Omental fat pad (tissue), 4 donors: ENCODE results near the gene PIN4. TPM values are rescaled to one million over a fixed set of nuclear protein-coding genes. Genes with fewer than 3 reads are reported as not detected.

Experiments
- ATAC-seq: fragments of 150-250 bp; one replicate; pipeline ENCODE4 v1.9.1; 2016; ENCODE audit warnings: mild to moderate bottlenecking, moderate library complexity; ENCODE audit not compliant: low FRiP score
- DNase-seq: peaks from one replicate; pipeline ENCODE4 v3.0.0-alpha.2; 2019; ENCODE audit warnings: low spot score
- total RNA-seq, 4 donors: library from RNA; depleted of rRNA; stranded (reverse); fragments of >200 nt; gene quantifications; one replicate each; pipeline ENCODE4 v1.1.0, GENCODE V29; 2016
- TF ChIP-seq, protein P1 (sequence below), 3 donors: fragments of 450-650 bp; IDR thresholded peaks; one replicate each; pipeline ENCODE4 v1.5.1; 2016 to 2017; ENCODE audit warnings: antibody characterized with exemption in 3 of 3, mild to moderate bottlenecking in 3 of 3, moderate library complexity in 2 of 3

Gene PIN4
- total RNA-seq, 4 donors from 2014 or later = 3.2 to 11.2 (median 4.8) TPM

DNA sequence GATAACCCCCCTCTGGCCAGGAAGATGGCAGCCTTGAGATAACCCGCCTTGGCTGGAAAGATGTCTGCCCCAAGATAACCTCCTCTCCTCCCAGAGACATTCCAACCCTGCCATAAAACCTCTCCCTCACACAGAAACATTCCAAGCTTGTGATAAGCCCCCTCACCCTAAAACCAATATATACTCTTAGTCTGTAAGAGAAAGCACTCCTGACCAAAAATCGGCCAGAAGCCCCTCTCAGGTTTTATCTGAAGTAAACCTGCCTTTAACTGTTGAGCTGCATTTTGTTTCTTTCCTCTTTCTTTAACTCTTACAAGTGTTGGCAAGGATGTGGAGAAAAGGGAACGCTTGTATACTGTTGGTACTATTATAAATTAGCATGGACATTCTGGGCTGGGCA, 48.7 kb downstream of the PIN4 start:
- TF ChIP-seq, protein P1, sequence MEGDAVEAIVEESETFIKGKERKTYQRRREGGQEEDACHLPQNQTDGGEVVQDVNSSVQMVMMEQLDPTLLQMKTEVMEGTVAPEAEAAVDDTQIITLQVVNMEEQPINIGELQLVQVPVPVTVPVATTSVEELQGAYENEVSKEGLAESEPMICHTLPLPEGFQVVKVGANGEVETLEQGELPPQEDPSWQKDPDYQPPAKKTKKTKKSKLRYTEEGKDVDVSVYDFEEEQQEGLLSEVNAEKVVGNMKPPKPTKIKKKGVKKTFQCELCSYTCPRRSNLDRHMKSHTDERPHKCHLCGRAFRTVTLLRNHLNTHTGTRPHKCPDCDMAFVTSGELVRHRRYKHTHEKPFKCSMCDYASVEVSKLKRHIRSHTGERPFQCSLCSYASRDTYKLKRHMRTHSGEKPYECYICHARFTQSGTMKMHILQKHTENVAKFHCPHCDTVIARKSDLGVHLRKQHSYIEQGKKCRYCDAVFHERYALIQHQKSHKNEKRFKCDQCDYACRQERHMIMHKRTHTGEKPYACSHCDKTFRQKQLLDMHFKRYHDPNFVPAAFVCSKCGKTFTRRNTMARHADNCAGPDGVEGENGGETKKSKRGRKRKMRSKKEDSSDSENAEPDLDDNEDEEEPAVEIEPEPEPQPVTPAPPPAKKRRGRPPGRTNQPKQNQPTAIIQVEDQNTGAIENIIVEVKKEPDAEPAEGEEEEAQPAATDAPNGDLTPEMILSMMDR (IDR thresholded peaks at IDR 0.05) = no peak
- ATAC-seq (no peak), DNase-seq (no peak)

DNA sequence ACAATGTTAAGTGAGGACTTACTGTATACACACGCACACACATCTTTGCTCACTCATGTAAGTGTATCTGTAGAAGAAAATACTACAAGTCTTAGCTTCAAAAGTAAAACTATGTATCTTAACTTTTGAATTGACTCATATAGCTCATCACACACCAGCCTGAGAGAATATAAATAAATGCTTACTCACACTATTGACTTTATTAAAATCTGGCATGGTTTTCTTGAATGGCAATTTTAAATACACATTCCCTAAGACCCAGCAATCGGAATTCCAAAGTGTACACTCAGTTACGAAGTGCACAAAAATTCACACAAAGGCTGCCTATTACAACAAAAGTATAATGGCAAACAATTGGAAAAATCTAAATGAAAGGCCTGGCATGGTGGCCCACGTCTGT, 55.3 kb downstream of the PIN4 start:
- TF ChIP-seq, protein P1 (IDR thresholded peaks at IDR 0.05) = no peak
- DNase-seq = no peak
- no peak for ATAC-seq

DNA sequence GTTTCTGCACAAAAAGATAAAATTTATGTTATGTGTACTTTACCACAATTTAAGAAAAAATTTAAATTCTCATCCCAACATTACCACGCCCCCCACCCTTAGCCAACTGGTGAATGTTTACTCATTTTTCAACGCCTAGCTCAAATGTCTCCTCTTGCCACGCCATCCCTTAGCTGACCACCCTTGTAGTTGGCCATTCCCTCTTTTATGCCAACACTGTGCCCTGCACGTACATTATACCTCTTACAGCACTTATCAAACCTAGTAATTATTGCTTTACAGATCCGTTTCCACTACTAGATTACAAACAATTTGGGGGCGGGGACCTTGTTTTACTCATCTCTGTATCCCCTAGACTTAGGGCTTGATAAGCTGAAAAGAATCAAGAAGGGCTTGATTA, 56.6 kb downstream of the PIN4 start:
- DNase-seq = no peak
- TF ChIP-seq, protein P1 (IDR thresholded peaks at IDR 0.05) = no peak
- ATAC-seq = no peak

DNA sequence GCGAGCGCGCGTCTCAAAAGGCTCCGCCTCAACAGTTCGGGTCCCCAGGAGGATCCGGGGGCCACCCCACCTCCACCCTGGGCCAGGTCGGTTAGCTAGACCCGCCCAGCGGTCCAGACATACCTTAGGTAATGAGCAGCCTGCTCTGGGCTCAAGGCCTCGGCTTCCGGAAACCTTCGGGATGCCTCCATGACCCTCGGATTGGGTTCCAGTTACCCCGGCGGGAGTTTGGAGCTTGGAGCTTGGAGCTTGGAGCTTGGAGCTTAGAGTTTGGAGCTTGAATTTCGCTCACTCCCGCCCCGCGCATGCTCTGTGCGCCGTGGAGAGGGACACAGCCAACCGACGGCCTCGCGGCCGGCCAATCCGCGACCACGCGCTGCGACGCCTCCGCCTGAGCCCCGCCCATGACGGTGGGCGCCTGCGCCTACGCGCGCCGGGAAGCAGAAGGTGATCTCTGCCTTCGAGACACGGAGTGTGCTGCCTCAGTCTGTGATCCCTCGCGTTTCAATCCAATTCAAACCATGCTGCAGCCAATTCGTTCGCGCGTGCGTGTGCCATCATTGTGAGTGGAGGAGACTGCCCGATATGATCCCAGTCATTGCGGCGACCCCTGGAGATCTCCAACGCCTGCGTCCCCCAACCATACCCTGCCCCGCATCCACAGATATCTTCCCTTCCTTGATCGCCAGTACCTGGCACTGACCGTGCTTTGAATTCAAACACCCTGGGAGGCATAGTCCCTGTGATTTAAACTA, 57.3 kb downstream of the PIN4 start, which contains the start of gene ERCC6L:
Gene ERCC6L, minus strand, starts transcription at position 307 of the 755 bp plus-strand sequence. Its CDS starts 116 bp downstream, at position 191.
- peak; percentile 88 for ATAC-seq
- peak; percentile 52 for DNase-seq

DNA sequence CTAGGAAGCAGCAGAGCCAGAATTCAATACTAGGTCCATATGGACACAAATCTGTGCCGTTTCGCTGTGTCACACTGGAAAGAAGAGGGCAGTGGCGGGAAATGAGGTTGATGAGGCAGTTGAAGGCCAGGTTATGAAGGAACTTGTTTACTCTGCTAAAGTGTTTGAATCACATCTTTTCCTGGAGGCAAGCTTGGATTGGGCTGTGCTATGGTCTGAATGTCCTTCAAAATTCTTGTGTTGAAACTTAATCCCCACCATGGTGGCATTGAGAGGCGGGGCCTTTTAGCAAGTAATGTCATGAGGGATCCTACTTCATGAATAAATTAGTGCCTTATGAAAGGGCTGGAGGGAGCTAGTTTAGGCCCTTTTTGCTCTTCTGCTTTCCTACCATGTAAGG, 59.4 kb downstream of the PIN4 start:
- DNase-seq = no peak
- TF ChIP-seq, protein P1 (IDR thresholded peaks at IDR 0.05) = no peak
- no peak for ATAC-seq

More for the DNA sequence above, 57.3 kb downstream of the PIN4 start, which contains the start of gene ERCC6L:
- TF ChIP-seq, protein P1 (IDR thresholded peaks at IDR 0.05) = no peak

DNA sequence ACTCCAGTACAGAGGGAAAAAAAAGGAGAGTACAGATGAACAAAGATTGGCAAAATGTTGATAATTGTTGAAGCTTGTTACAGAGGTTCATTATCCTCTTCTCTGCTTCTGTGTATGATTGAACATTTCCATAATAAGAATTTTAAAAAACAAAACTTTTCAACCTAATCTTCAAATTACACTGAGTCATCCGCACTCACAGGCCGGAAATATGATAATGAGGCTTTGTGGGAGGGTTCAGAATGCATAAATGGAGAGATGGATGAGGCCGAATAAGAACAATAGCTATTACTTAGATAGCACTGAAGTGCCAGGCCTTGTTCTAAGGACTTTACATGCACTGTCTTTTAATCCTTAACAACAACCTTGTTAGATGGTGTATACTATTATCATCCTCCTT, 61.9 kb downstream of the PIN4 start:
- DNase-seq (no peak), ATAC-seq (no peak)
- TF ChIP-seq, protein P1 (IDR thresholded peaks at IDR 0.05) = no peak
